T follicular helper cell (primary cell): ENCODE data around the gene MAFG.
"Not testable (repeated sequence)": the region's sequence is repeated elsewhere in the genome, so short reads cannot be mapped to it uniquely, and the experiment has no call there.

Source experiments
- DNase-seq: peaks from one replicate; pipeline ENCODE4 v3.0.0-alpha.2; 2020; ENCODE audit warnings: low read depth

MAFG gene

DNA sequence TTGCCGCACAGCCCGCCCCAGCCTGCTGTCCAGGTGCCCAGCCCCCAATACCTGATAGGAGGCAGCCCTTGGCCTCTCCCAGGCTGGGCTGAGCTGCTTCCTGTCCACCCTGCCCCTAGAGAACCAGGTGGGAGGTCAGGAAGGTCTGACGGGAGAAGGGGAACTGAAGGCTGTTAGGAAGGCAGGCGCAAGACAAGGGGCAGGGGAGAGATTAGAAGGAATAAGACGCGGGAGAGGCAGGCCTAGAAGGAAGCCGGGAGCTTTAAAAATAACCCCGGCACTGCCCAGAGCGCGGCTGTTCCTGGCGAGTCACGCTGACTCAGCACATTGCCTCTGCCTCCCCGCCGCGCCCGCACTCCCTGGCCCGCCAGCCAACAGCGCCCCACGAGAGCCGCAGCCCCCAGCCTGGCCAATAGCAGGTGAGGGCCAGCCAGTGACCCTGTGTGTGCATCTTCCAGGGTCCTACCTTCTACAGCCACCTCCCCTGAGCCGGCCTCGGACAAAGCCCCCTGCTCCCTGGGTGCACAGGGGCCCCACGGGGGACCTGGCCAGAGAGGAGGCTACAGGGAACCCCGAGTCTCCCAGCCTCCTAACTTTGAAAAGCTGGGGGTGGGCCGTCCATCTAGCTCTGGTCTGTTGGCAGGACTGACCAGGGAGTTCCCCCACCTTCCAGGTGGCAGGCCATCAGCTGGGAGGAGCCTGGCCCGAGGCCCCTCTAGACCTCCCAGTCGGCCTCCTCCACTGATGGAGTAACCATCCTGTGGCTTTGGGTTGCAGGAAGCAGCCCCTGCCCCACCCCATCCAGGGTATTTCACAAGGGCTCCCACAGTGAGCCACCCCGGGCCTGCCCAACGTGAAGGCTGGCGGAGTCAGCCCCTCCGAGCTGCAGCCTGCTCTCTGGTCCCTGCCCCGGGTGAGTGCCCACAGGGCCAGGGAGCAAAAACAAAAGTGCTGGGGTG is 4.0 kb downstream of the MAFG start:
- no peak for DNase-seq

DNA sequence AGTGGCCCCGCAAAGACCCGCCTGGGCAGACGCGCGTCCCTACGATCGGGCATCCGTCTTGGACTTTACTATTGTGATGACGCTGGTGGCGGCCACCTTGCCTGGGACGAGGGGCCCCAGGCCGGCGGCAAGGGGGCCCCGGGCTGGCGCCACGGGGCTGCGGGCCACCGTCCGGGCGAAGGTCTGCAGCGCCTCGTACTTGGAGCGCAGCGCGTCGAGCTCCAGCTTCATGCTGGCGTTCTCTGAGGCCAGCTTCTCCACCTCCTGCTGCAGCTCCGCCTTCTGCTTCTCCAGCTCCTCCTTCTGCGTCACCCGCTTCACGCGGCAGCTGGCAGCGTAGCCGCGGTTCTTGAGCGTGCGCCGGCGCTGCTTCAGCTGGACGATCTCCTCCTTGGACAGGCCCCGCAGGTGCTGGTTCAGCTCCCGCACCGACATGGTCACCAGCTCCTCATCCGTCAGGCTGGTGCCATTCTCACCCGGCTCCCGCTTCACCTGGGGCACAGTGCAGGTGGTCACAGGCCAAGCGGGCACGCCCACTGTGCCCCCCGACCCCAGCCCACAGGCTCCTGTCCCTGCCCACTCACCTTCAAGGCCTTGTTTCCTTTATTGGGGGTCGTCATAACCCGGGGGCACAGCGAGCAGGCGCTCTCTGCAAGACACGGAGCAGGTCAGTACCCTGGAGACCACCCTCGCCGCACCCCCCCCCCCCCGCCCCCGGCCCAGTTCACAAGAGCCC is 4.8 kb downstream of the MAFG start:
- no peak for DNase-seq

DNA sequence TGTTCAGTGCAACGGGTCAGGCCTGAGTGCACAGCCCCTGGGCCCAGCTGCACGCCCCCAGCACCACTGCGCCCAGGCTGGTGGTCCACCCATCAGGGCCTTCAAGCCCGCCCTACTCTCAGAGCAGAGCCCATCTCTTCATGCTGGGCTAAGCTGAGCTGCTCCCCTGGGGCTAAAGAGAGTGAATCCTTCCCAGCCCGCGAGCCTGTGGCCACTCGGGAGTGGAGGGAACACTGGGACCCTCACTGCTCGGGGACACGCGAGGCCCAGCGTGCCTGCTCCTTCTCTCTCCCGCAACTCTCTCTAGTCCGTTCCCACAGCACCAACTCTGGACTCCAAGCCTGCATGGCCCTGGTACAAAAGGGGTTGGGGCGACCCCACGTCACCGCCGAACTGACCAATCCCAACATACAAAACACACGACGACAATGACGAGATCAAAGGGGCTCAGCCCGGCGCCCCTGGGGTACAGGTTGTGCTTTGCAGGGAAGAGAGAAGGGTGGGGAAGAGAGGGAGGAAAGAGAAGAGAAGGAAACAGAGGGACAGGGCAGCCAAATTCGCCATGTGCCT is 5.5 kb downstream of the MAFG start:
- no peak for DNase-seq

DNA sequence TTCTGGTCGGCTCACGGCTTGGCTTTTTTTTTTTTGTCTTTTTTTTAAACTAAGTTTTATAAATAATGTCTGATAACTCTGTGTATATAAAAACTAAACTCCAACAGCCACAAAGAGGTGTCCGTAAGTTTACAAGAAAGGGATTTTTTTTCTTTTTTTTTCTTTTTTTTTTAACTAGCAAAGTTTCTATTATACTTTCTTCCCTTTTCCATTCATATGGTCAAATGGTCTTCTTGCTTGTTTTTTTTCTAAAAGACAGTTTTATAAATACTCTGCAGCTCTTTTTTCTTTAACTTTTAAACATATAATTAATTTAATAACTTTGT is 6.0 kb downstream of the MAFG start:
- DNase-seq: no peak

DNA sequence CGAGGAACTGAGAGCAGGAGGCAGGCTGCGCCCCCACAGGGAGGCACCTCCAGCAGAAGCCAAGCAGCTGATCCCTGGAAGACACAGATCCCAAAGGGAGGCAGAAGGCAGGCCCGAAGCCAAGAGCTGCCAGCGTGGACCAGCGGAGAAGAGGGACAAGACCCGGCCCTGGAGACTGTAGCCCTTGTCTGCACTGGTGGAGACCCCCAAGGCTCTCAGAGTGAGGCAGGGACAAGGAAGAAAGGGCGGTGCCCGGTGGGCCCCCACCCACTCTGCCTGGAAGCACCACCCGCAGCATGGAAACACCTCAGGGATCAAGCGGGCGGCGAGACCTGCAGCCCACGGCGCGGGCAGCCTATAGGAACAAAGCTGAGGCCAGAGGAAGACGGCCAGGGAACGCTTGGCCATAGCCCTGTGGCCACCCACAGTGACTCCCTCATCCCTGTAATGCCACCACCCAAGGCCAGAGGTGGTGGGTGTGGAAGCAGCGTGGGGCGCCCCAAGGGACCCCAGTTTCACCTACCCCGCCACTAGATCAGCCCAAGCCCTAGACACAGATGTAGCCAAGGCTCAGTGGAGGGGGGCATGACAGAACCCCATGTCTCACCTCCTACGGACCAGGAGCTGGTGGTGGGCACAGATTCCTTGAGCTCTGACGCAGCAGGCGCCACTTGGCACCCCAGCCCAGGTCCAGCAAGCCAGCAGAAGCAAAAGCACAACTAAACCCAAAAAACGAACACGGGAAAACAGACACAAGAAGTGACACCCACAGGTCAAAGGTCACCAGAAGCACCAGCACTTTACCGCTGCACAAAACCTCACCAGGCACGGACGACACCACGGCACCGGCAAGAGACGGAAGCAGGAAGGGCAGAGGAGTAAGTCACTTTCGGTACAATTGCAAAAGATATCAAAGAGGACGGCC is 6.7 kb downstream of the MAFG start:
- DNase-seq: no peak

DNA sequence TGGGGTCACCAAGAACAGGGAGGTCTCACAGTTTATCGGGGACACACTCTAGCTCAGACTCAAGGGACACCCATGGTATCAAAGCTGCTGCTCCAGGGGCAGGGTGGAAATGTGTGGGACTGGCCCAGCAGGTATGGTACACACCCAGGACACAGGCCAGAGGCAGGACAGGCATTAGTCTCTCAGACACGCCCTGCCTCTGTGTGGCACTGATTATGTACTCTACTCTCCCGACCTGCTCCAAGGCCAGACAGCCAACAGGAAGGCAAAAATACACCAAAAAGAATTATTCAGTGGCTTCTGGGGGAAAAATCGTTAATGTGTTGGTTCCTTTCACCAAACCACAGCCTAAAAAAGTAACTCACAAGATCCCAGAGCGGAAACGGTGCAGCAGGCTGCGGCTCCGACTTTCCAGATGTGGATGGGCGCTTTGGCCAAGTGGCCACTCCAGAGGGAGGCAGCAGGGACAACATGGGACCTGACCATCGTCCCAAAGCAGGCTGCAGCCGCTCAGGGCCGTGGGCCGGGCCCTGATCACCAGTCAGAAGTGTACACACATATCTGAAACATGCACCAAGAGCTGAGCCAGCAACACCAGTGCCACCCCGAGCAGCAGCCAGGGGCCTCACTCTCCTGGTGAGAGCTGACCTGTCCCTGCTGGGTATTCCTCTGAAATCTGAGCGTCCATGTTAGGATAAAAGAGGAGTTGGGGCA is 8.5 kb downstream of the MAFG start:
- no peak for DNase-seq

DNA sequence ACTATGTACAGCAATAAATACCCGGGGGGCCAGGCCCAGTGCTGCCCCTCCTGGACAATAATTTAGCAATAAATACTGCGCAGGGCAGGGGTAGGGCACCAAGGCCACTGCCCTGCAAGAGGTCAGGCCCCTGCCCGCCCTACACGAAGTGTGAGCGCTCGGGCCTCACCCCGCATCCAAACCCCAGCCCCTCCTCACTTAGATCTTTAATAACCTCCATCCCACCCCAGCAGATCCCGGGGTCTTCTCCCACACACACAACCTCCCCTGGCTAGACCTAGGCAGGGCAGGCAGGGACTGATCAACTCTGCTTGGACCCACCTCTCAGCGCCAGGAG is 9.2 kb downstream of the MAFG start:
- DNase-seq: not testable (repeated sequence)

DNA sequence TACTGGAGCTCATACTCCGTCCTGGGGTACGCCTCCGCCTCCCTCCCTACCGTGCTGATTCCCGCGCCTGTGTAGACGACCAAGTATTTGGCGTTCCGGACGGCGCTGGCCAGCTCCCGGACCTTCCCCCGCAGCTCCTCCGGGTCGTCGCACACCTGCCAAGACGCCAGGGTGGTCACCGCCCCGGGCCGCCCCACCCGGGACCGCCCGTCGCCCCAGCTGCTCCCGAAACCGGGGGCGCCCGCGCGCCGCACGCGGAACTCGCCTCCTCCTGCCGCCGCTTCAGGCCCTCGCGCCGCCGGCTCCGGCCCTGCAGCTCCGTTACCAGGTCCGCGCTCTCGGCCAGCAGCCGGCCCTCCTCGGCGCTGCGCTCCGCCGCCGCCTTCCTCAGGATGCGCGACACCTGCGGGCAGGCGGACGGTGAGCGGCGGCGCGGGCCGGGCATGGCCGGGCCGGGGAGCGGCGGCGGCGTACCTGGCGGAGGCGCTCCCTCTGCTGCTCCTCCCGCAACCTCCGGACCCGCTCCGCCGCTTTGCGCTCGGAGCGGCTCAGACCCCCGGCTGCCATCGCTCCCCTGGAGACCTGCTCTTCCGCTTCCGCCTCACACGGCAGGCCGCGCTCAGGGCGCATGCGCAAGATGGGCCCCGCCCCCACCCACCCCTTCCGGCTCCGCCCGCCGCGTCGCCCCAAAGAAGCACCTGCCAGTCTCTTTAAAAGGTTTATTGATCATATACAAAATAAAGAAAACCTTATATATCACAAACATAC is 9.8 kb downstream of the MAFG start, which contains the start of gene SIRT7:
TSS of gene SIRT7 (minus strand) at position 612 of the 768 bp plus-strand sequence. CDS start at position 567, 45 bp downstream.
- DNase-seq: peak; percentile 76

DNA sequence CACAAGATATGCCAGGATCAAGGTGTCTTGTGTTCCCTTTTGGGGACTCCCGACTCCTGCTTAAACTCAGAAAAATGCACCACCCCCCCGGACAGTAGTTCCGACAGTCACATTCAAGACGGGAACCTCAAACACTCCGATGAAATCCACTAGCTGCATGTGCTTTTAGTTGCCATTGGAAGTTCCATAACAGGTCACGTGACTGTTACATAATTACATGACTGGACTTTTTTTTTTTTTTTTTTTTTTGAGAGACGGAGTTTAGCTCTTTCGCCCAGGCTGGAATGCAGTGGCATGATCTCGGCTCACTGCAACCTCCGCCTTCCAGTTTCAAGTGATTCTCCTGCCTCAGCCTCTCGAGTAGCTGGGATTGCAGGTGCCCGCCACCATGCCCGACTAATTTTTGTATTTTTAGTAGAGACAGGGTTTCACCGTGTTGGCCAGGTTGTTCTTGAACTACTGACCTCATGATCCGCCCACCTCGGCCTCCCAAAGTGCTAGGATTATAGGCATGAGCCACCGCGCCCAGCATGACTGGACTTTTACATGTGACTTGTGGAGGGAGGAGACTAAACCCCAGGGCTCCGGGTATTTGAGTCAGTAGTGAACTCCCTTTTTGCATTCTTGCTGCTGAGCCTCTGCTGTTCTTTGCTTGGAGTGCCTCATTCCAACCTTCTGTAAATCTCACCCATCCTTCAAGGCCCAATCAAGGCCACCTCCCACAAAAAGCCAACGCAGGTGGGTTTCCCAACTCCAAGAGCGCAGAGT is 11.1 kb downstream of the MAFG start:
- no peak for DNase-seq

DNA sequence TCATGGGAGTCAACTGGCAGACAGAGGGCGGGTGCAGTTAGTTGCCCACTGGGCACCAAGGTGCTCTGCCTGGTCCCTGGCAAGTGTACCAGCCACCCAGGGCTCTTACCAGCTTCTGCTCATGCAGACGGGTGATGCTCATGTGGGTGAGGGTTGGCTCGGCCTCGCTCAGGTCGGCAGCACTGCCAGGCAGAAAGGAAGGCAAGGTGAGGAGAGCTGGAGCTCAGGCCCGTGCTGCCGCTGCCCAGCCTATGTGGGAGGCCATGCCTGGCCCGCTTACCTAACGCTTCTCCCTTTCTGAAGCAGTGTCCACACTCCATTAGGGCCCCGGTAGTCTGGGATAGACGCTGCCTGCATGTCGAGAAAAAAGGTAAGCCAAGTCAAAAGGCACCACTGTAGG is 12.2 kb downstream of the MAFG start:
- no peak for DNase-seq

DNA sequence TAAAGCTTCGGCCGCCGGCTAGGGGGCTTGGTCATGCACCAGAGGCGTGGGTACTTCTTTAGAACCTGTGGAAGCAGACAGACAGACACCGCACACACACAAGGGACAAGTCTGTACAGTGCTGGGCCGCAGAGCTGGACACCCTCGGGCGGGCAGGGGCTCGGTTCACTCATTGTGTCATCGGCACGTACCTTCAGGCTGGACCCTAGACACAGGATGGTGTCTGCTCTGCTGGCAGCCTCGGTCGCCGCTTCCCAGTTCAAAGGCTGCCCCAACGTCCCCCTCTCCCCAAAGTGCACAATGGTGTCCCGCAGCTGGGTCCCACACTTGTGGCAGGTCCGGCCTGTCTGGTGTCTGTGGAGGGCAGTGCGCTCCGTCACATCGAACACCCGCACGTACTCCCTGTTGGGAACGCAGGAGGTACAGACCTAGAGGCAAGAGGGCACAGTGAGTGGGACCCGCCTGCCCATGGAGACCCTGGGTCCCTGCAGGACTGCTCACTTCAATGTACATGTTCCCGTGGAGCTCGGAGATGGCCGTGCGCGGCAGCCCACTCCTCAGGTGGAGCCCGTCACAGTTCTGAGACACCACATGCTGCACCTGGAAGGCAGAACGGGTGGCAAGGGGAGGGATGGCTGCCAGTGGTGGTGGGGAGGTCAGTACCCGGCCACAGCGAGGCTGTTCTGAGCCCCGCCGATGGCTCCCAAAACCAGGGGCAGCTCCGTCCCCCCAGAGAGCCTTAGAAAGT is 13.3 kb downstream of the MAFG start:
- DNase-seq: no peak

DNA sequence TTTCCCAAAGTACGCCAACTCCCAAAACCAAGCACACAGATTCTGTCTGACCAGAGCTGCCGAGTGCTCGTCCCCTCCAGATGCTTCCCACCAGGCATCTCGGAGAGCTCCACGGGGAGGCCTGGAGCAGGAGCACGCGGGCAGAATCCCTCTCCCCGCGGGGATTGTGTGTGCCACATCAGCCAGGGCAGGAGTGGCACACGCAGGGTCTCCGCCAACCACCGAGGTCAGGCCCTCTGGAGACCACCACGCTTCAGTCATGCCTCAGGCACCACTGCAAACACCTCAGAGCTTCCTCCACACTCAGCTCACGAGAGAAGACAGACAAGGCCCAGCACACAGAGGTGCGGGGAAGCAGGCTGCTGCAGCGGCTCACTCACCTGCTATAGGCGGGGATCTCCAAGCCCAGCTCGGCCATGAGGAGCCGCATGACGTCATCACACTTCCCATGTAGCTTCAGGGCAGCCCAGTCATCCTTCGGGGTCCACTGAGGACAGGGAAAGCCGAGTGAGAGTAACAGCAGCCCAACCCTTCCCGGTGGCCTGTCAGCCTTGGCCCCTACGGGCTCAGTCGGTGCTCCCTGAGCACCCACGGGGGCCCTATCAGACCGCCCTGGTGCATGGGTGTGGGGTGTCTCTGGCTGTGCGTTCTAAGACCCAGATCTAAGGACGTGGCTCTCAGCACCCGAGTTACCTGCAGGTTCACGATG is 14.0 kb downstream of the MAFG start:
- DNase-seq: no peak

DNA sequence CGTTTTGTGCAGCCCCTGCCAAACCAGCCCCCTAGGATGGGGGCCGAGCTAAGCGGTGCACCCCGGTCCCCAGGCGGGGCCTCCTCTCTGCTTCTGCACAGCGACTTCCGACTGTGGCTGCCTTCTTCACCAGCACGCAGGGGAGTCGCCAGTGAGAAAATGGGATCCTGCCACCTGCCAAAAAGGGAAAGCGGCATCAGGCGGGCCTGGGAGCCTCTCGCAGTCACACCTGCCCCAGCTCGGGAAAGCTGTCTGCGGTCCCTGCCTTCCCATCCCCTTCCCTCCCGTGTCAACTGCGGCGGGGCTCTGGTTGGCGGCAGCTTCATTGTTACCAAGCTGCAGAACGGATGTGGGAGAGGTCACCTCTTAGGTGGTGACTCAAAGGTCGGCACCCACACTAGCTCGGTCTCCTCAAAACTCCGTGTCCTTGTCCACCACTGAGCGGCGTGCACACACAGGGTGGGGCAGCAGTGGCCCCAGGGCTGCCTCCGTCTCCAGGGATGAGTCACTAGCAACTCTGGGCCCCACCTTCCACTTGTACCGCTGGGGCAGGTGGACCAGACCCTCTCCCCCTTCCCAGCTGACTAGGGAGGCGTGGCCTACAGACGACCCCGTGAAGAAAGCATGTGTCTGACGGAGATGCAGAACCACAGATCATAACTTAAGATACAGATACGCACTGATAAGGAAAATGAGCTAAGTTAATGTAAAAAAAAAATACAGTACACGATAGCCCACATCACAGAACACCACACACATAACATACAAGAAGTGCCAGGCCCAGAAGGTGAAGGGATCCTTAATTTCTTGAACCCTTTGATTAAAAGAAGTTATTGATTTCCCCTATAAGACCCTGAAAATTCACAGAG is 14.9 kb downstream of the MAFG start:
- DNase-seq: no peak

DNA sequence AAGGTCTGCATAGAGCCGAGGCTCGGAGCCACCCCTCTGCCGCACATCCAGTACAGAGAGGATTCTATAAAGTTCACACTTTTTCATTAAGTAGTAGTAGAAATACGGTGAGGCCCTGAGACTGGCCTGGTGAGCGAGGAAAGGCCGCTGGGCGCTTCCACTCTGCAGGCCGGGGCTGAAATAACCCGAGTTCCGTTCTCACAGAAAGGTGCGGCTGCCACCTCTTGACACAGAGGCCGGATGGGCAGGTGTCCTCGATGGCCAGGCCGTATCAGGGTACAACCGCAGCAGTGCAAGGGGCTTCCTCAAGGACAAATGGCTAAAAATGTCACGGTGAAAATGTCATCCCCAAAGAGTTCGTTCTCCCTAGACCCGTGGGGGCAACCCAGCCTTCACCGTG is 15.6 kb downstream of the MAFG start:
- DNase-seq: no peak

DNA sequence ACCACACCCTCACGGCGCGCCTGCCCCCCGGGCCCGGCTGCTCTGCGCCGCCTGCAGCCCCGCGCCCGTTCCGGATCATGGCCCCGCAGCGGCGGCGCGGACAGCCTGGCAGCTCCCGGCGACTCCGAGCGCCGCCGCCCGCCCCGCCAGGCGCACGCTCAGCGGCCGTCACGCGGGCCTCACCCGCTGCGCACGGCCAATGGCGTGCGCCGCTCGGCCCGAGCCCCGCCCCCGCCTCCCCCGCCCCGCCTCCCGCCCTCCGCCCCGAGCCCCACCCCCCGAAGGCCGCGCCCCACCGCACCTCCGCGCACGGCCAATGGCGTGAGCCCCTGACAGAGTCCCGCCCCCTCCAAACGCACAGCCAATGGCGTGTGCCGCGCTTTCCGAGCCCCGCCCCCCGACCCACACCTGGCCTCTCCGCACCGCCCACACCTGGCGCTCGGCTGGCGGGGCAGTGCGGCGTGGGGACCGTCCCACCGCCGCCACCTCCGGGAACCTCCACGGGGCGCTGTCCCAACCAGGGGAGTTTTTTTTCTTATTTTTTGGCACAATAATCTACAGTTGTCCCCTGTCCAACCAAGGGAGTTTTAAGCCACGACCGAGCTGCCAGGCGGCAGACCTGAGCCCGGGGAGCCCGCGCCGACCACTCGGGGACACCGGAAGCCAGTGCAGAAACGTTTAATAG is 16.1 kb downstream of the MAFG start, which contains the start of gene PCYT2:
TSS of gene PCYT2 (minus strand) at position 123 of the 685 bp plus-strand sequence. CDS start at position 79, 44 bp downstream.
- DNase-seq: peak; percentile 92

DNA sequence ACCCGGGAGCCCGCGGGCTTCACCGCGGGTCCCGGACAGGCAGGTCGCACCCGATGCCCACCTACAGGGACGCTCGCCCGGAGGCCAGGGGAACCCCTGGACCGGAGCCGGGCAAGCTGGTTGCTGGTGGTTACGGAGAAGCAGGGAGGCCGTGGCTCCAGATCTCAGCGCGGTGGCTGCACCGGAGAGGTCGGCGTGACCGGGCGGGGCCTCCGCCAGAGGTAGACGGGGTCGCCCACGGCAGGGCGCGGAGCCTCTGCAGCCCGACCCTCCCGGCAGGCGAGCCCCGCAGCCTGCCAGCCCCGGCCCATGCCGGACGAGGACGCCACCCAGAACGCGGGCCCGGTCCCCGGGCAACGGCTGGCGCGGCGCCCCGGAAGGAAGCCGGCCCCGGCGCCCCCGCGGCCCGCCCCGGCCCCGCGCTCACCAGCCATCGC is 16.7 kb downstream of the MAFG start:
- DNase-seq: no peak
